ENCODE measurements around the gene THBD. TPM values are rescaled to one million over a fixed set of nuclear protein-coding genes. Genes with fewer than 3 reads are reported as not detected.

Gene THBD
- total and polyA plus RNA-seq, 2 of the 4 experiments (the other 2 are of a cell fraction), result 0.07 TPM; not detected in 1

DNA sequence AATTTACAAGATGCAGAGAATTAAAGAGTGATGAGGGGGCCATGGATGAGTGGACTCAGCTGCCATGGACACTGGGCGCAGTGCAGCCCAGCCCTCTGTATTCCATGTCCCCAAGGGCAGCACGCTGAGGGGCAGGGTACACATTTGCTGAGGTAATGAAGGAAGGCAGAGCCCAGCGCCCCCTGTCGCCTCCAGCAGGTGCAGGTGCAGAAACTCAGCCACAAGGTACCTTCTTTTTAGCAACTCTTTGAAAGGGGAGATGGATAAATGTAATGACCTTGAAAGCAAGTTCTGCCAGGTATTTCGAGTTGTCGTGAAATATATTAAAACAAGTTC, 29.5 kb upstream of the THBD start:
- Histone ChIP-seq H2AK9ac (replicated peaks; ENCODE audit: low read depth, low read length, poor library complexity) (no peak overlapping the region), H3K14ac (replicated peaks; ENCODE audit: low read depth, low read length) (no peak overlapping the region), H3K9me1 (ENCODE audit: insufficient read depth, low read length) (no peaks in the 10 kb centered on the region), H3K23ac (ENCODE audit: low read depth, low read length) (no peak overlapping the region), H3K4me3 (ENCODE audit: insufficient read depth, low read depth, low read length) (no peak overlapping the region), H3K27ac (ENCODE audit: insufficient read depth, low read length) (no peak overlapping the region), H2AK5ac (ENCODE audit: low read depth, low read length) (no peak overlapping the region), H3K18ac (ENCODE audit: low read depth, low read length) (no peak overlapping the region), H3K27me3 (ENCODE audit: control insufficient read depth, insufficient read depth, low read length) (peaks cover 40% of the 10 kb centered on the region), H3K56ac (ENCODE audit: extremely low read depth, insufficient read depth, low read length) (no peak overlapping the region), H4K5ac (ENCODE audit: low read depth, low read length) (no peak overlapping the region), H3K9ac (ENCODE audit: low read depth, low read length) (no peak overlapping the region), H3K9me3 (ENCODE audit: control insufficient read depth, insufficient read depth, low read length) (no peaks in the 10 kb centered on the region), H2BK5ac (ENCODE audit: low read depth, low read length, poor library complexity, severe bottlenecking) (no peak overlapping the region), H2BK20ac (ENCODE audit: low read depth, low read length) (no peak overlapping the region), H2BK15ac (ENCODE audit: low read depth, low read length) (no peak overlapping the region), H3K4me1 (ENCODE audit: control insufficient read depth, insufficient read depth, low read length) (no peaks in the 10 kb centered on the region), H4K8ac (ENCODE audit: low read depth in 2 of 2, low read length in 2 of 2) (no peak overlapping the region), H4K20me1 (ENCODE audit: insufficient read depth, low read length) (no peaks in the 10 kb centered on the region), H3K4me2 (ENCODE audit: low read depth, low read length) (no peak overlapping the region), H4K91ac (ENCODE audit: insufficient read depth, low read depth, low read length) (no peak overlapping the region), H2AFZ (replicated peaks; ENCODE audit: low read length, poor library complexity) (no peak overlapping the region), H3K36me3 (ENCODE audit: control insufficient read depth, insufficient read depth, low read length) (no peaks in the 10 kb centered on the region), H2BK120ac (ENCODE audit: low read depth, low read length) (no peak overlapping the region), H3K4ac (ENCODE audit: low read depth, low read length) (no peak overlapping the region), H3K79me1 (ENCODE audit: low read depth in 1 of 2, low read length in 2 of 2) (no peaks in the 10 kb centered on the region)
- TF ChIP-seq CTCF (conservative IDR thresholded peaks at IDR 0.05; ENCODE audit: low read depth, low read length) (0 out of 2 replicates have a peak, but pooled peaks have one; percentile 8), NFE2L2 (IDR thresholded peaks at IDR 0.05; ENCODE audit: low read depth, low read length) (no peak)
- no TSS peak for BruUV-seq (replicated peaks)
- POLR2A ChIA-PET (ENCODE audit: unreplicated experiment), result no interaction called here
- DNase-seq, result no peak
- dilution Hi-C loops (cut with HindIII; ENCODE audit: low sequenced_read_pairs, unreplicated experiment), result no loop called here
- ATAC-seq (ENCODE audit: low read depth), result no peak
- no CpG with 5 or more reads among the region's 6 CpGs for WGBS, 2 experiments (ENCODE audit: extremely low coverage in 2 of 2, insufficient read length in 1 of 2)
- CTCF ChIA-PET, result no interaction called here
- in situ Hi-C loops (cut with MboI; ENCODE audit: low sequenced_read_pairs), result loop anchor here (25.0 kb wide), 1 partner anchor 108 kb away; no protein-coding TSS in a partner anchor
- intact Hi-C loops (cut with micrococcal nuclease), result no loop called here
